Lower leg skin (tissue), 4 donors: ENCODE measurements around the gene TXNL4A. TPM values are rescaled to one million over a fixed set of nuclear protein-coding genes. Genes with fewer than 3 reads are reported as not detected.
"Not testable (repeated sequence)": the region's sequence is repeated elsewhere in the genome, so short reads cannot be mapped to it uniquely, and the experiment has no call there.

Experiments
- DNase-seq, 2 donors: peaks; one replicate each; pipeline ENCODE4 v3.0.0-alpha.2; 2019; ENCODE audit warnings: low spot score in 2 of 2
- H3K4me3 ChIP-seq: fragments of 200-600 bp; sonication (generic); 2 replicates; pipeline ENCODE4 v1.5.1; 2017; ENCODE audit warnings: mild to moderate bottlenecking, low read depth; ENCODE audit not compliant: poor library complexity, severe bottlenecking
- POLR2A ChIP-seq, 2 donors: fragments of 450-650 bp; IDR thresholded peaks; one replicate each; pipeline ENCODE4 v1.6.1; 2016 to 2017; ENCODE audit warnings: antibody characterized with exemption in 2 of 2, mild to moderate bottlenecking in 1 of 2, moderate library complexity in 1 of 2
- WGBS, 2 donors: methylation state at CpG; one replicate each; pipeline ENCODE4 v1.1.5; 2018; 5-methylcytosine and 5-hydroxymethylcytosine counted together
- intact Hi-C: fragments of 100-400 bp; cut with DNase I; formaldehyde crosslinking; loops from one replicate; pipeline ENCODE4 v1.15.0; 2023; ENCODE audit warnings: low total_unique reads
- total RNA-seq, 4 donors: library from RNA; depleted of rRNA; stranded (reverse); fragments of >200 nt; gene quantifications; one replicate each; pipeline ENCODE4 v1.1.0, GENCODE V29; 2016
- TF ChIP-seq, protein P1 (sequence below), 3 donors: fragments of 450-650 bp; IDR thresholded peaks; one replicate each; pipeline ENCODE4 v1.5.1; 2016; ENCODE audit warnings: antibody characterized with exemption in 3 of 3, mild to moderate bottlenecking in 3 of 3, moderate library complexity in 2 of 3

The TXNL4A gene
- total RNA-seq, 4 donors from 2014 or later: 12.6 to 49.9 (median 24.0) TPM

DNA sequence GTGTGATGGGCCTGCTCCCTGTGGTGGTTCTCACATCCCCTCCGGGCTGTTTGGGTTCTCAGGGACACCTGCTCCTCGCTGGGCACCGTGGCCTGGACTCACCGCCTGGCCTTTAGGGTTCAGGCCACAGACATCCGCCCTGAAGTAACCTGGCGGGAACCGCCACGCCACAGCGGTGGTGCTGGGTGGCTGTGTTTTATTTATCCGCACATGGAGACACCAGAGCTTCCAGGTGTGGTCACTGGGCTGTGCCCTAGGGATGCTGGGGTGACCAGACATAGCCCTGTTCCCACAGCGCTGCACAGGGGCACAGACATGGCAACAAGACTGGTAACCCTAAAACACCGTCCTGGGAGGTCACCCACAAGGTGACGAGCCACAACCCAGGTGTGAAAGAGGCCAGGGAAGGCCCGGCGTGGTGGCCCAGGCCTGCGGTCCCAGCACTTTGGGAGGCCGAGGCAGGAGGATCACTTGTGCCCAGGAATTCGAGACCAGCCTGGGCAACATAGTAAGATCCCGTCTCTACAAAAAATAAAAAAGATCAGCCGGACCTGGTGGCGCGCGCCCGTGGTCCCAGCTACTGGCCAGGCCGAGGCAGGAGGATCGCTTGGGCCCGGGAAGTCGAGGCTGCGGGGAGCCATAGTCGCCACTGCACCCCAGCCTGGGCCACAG, 24.6 kb downstream of the TXNL4A start:
- no peak for DNase-seq
- intact Hi-C loops: no loop called here
- no peak overlapping the region for H3K4me3 ChIP-seq
- TF ChIP-seq POLR2A (IDR thresholded peaks at IDR 0.05): no peak
- TF ChIP-seq, protein P1, sequence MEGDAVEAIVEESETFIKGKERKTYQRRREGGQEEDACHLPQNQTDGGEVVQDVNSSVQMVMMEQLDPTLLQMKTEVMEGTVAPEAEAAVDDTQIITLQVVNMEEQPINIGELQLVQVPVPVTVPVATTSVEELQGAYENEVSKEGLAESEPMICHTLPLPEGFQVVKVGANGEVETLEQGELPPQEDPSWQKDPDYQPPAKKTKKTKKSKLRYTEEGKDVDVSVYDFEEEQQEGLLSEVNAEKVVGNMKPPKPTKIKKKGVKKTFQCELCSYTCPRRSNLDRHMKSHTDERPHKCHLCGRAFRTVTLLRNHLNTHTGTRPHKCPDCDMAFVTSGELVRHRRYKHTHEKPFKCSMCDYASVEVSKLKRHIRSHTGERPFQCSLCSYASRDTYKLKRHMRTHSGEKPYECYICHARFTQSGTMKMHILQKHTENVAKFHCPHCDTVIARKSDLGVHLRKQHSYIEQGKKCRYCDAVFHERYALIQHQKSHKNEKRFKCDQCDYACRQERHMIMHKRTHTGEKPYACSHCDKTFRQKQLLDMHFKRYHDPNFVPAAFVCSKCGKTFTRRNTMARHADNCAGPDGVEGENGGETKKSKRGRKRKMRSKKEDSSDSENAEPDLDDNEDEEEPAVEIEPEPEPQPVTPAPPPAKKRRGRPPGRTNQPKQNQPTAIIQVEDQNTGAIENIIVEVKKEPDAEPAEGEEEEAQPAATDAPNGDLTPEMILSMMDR (IDR thresholded peaks at IDR 0.05): no peak
- 80 to 90% methylated on average over 26 to 30 of the region's 30 CpGs for WGBS, 2 donors

DNA sequence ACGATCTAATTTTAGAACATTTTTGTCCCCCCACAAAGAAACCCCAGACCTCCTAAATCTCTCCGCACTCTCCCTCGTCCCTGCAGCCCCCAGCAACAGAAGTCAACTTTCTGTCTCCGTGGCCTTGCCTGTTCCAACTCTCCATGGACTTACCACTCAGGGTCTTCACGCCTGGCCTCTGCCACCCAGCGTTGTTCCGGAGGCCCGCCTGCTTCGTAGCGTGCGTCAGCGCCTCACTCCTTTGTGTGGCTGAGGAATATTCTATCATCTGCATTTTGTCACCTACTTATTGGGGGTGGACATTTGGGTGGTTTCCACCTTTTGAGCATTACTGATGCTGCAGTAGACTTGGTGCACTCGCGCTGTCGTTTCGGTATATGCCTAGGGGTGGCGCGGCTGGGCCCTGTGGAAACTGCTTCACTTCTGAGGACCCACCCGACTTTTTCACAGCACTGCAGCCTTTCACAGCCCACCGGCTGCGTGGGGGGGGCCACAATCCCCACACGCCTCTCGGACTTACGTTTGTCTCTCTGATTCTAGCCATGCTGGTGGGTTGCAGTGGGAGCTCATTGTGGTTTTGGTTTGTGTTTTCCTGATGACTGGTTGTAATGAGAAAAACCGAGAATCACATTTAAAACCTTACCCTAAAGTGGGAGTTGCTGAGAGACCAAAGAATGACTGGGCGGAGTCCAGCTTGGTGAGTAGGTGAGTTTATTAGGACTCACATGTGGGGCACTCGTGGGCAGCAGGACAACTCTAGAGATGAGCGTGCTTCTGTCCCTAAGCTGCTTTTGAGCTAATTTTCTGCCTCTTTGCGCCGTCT, 25.3 kb downstream of the TXNL4A start:
- intact Hi-C loops: no loop called here
- no peak for DNase-seq
- WGBS, 2 donors: 85 to 88% methylated on average over 30 of the region's 30 CpGs
- TF ChIP-seq POLR2A (IDR thresholded peaks at IDR 0.05): no peak
- TF ChIP-seq, protein P1 (IDR thresholded peaks at IDR 0.05): no peak
- no peak overlapping the region for H3K4me3 ChIP-seq

DNA sequence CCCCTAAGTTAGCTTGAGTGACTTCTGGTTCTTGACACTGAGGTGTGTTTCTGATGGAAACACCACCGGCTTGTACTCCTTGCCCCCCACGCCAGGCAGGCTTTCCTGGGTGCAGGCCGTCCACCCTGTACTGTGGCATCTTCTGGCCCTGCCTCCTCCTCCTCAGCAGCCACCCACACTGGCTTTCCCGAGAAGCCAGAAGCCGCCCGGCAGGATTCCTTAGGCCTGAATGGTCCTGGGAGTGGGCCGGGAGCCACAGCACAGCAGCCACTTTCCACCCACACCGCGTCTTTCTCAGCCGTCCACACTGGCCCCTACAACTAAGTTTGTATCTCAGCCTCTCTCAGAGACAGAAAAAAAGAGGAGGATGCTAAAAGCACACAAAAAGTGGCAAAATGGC, 26.1 kb downstream of the TXNL4A start:
- WGBS, 2 donors: 32 to 62% methylated on average over 10 of the region's 10 CpGs
- TF ChIP-seq POLR2A (IDR thresholded peaks at IDR 0.05): no peak
- TF ChIP-seq, protein P1 (IDR thresholded peaks at IDR 0.05): no peak
- intact Hi-C loops: no loop called here
- no peak for DNase-seq
- H3K4me3 ChIP-seq: no peak overlapping the region

- TF ChIP-seq, protein P1 (IDR thresholded peaks at IDR 0.05): no peak
- TF ChIP-seq POLR2A (IDR thresholded peaks at IDR 0.05): no peak
- intact Hi-C loops: no loop called here
- WGBS, 2 donors: 48 to 63% methylated on average over 28 to 29 of the region's 29 CpGs
- H3K4me3 ChIP-seq: no peak overlapping the region
- DNase-seq: no peak
Measured at GRCh38 chr18:79961527-79962291, 26.7 kb downstream of the TXNL4A start.

DNA sequence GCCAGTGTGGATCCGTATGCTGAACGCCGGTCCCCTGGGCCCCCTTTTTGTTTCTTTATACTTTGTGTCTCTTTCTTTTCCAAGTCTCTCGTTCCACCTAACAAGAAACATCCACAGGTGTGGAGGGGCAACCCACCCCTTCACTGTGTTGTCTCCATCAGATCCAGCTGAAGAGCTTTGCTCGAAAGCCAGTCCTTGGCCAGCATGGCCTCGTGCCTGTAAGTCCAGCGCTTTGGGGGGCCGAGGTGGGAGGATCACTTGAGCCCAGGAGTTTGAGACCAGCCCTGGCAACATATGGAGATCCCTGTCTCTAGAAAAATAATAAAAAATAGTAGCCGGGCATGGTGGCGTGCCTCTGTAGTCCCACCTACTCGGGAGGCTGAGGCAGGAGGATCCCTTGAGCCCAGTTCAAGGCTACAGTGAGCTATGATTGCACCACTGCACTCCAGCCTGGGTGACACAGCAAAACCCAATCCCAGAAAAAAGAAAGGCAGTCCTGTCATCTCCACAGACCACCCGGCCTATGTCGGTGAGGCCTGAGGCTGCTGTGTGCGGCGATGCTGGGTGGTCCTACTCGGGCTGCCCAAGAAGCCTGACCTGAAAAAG, 27.3 kb downstream of the TXNL4A start:
- no peak overlapping the region for H3K4me3 ChIP-seq
- TF ChIP-seq, protein P1 (IDR thresholded peaks at IDR 0.05): no peak
- no peak for TF ChIP-seq POLR2A (IDR thresholded peaks at IDR 0.05)

DNA sequence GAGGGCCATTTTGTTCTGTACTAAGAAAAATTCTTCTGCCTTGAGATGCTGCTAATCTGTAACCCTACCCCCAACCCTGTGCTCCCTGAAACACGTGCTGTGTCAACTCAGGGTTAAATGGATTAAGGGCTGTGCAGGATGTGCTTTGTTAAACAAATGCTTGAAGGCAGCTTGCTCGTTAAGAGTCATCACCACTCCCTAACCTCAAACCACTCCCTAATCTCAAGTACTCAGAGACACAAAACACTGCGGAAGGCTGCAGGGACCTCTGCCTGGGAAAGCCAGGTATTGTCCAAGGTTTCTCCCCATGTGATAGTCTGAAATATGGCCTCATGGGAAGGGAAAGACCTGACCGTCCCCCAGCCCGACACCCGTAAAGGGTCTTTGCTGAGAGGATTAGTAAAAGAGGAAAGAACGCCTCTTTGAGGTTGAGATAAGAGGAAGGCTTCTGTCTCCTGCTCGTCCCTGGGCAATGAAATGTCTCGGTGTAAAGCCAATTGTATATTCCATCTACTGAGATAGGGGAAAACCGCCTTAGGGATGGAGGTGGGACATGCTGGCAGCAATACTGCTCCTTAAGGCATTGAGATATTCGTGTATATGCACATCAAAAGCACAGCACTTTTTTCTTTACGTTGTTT, 28.1 kb downstream of the TXNL4A start:
- H3K4me3 ChIP-seq, DNase-seq, intact Hi-C loops: not testable (repeated sequence)
- 12 to 15% methylated on average over 12 of the region's 12 CpGs for WGBS, 2 donors

More for the DNA sequence above, 27.3 kb downstream of the TXNL4A start:
- no peak for DNase-seq
- intact Hi-C loops: no loop called here
- 81% methylated on average over 16 of the region's 16 CpGs for WGBS, 2 donors
